Measurements from ENCODE around the gene CIITA. TPM values are rescaled to one million over a fixed set of nuclear protein-coding genes. Genes with fewer than 3 reads are reported as not detected.

Gene CIITA
- total RNA-seq, 2 donors from 2014 or later: 25.2 to 31.0 TPM

DNA sequence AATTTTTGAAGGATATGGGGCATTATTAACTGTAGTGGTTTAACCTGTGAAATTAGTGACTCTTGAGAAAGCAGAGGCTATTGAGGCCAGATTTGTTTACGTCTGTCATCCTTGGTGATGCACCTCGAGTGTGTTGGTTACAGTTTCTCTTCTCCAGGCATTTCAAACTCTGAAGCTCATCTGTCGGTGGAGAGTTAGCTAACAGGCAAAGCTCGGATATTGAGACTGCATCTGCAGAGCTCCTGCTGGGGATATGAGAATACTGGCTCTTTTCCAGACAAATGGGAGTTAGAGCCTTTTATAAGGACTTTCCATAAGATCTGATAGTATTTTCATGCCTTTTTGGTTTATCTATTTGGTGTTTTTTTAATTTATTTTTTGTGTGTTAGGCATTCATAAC is 74.0 kb downstream of the CIITA start:
- ATAC-seq (ENCODE audit: insufficient number of reproducible peaks, low FRiP score, low read depth) (no peak), DNase-seq (ENCODE audit: low spot score) (no peak)
- no peaks in the 10 kb centered on the region for H3K27me3 ChIP-seq (replicated peaks; ENCODE audit: insufficient read depth)
- no peaks in the 10 kb centered on the region for H3K36me3 ChIP-seq
- no peak overlapping the region for H3K27ac ChIP-seq
- H3K9me3 ChIP-seq: no peaks in the 10 kb centered on the region
- H3K4me1 ChIP-seq (ENCODE audit: control insufficient read depth in 1 of 2, low read depth in 2 of 2): peaks cover 9 to 25% of the 10 kb centered on the region in 2 donors
- TF ChIP-seq, protein P1, sequence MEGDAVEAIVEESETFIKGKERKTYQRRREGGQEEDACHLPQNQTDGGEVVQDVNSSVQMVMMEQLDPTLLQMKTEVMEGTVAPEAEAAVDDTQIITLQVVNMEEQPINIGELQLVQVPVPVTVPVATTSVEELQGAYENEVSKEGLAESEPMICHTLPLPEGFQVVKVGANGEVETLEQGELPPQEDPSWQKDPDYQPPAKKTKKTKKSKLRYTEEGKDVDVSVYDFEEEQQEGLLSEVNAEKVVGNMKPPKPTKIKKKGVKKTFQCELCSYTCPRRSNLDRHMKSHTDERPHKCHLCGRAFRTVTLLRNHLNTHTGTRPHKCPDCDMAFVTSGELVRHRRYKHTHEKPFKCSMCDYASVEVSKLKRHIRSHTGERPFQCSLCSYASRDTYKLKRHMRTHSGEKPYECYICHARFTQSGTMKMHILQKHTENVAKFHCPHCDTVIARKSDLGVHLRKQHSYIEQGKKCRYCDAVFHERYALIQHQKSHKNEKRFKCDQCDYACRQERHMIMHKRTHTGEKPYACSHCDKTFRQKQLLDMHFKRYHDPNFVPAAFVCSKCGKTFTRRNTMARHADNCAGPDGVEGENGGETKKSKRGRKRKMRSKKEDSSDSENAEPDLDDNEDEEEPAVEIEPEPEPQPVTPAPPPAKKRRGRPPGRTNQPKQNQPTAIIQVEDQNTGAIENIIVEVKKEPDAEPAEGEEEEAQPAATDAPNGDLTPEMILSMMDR (IDR thresholded peaks at IDR 0.05): no peak
- H3K4me3 ChIP-seq: no peak overlapping the region

DNA sequence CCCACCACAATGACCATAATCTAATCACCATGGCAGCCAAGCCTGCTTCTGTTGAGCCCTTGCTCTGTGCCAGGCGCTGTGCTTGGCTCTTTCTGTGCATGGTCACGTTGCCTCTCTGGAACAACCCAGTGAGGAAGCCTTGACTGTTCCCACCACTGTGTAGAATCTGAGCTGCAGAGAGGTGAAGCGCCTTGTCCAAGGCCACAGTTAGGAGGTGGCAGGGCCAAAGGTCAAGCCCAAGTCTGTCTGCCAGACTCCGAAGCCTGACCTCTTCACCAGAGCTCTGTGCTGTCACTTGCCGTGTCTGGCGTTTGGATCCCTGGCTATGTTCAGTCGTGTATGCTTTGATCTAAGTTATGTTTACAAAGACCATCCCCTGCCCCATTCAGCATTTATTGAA is 77.9 kb downstream of the CIITA start:
- Histone ChIP-seq H3K27ac (no peak overlapping the region), H3K4me1 (ENCODE audit: control insufficient read depth in 1 of 2, low read depth in 2 of 2) (no peaks in the 10 kb centered on the region), H3K4me3 (no peak overlapping the region), H3K36me3 (no peaks in the 10 kb centered on the region), H3K27me3 (replicated peaks; ENCODE audit: insufficient read depth) (no peaks in the 10 kb centered on the region), H3K9me3 (no peaks in the 10 kb centered on the region)
- ATAC-seq (ENCODE audit: insufficient number of reproducible peaks, low FRiP score, low read depth): no peak
- TF ChIP-seq, protein P1 (IDR thresholded peaks at IDR 0.05): no peak
- DNase-seq (ENCODE audit: low spot score): no peak

GRCh38 chr16:10957771-10958482 is 80.9 kb downstream of the CIITA start:
- Histone ChIP-seq H3K36me3 (peaks cover 5% of the 10 kb centered on the region), H3K4me3 (no peak overlapping the region), H3K27me3 (replicated peaks; ENCODE audit: insufficient read depth) (no peaks in the 10 kb centered on the region), H3K4me1 (ENCODE audit: control insufficient read depth in 1 of 2, low read depth in 2 of 2) (peaks cover 15 to 17% of the 10 kb centered on the region in 2 donors), H3K27ac (no peak overlapping the region), H3K9me3 (no peaks in the 10 kb centered on the region)
- TF ChIP-seq, protein P1 (IDR thresholded peaks at IDR 0.05): no peak
- ATAC-seq (ENCODE audit: insufficient number of reproducible peaks, low FRiP score, low read depth) (no peak), DNase-seq (ENCODE audit: low spot score) (no peak)

DNA sequence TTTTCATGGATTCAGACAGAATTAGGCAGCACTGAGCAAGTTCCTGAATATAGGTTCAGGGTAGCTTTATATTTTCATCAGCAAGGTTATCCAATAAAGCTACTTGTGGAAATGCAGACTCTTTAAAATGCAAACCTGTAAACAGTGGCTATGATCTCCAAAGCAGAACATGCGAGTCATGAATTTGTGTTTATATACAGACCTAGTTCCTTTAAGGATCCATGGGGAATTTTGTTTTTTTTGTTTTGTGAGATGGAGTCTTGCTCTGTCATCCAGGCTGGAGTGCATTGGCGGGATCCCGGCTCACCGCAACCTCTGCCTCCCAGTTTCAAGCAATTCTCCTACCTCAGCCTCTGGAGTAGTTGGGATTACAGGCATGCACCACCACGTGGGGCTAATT is 82.2 kb downstream of the CIITA start:
- ATAC-seq (ENCODE audit: insufficient number of reproducible peaks, low FRiP score, low read depth) (no peak), DNase-seq (ENCODE audit: low spot score) (no peak)
- Histone ChIP-seq H3K9me3 (no peaks in the 10 kb centered on the region), H3K4me3 (no peak overlapping the region), H3K27ac (no peak overlapping the region), H3K27me3 (replicated peaks; ENCODE audit: insufficient read depth) (no peaks in the 10 kb centered on the region), H3K36me3 (peaks cover 10% of the 10 kb centered on the region), H3K4me1 (ENCODE audit: control insufficient read depth in 1 of 2, low read depth in 2 of 2) (peaks cover 15 to 18% of the 10 kb centered on the region in 2 donors)
- TF ChIP-seq, protein P1 (IDR thresholded peaks at IDR 0.05): no peak

- peak; percentile 42 for ATAC-seq (ENCODE audit: insufficient number of reproducible peaks, low FRiP score, low read depth)
These were observed 84.2 kb downstream of the CIITA start for GRCh38 chr16:10961231-10961630.

More at GRCh38 chr16:10961231-10961630, 84.2 kb downstream of the CIITA start:
- Histone ChIP-seq H3K27ac (peak overlapping the region; percentile 51 to 86), H3K4me3 (peak overlapping the region; percentile 28), H3K36me3 (peaks cover 10% of the 10 kb centered on the region), H3K9me3 (no peaks in the 10 kb centered on the region), H3K27me3 (replicated peaks; ENCODE audit: insufficient read depth) (no peaks in the 10 kb centered on the region), H3K4me1 (ENCODE audit: control insufficient read depth in 1 of 2, low read depth in 2 of 2) (peaks cover 18 to 21% of the 10 kb centered on the region in 2 donors)
- DNase-seq (ENCODE audit: low spot score): peak; percentile 63
- TF ChIP-seq, protein P1 (IDR thresholded peaks at IDR 0.05): no peak
